ENCODE measurements around the gene MRPS18A. TPM values are rescaled to one million over a fixed set of nuclear protein-coding genes. Genes with fewer than 3 reads are reported as not detected.

The MRPS18A gene
- total RNA-seq, result 10 to 100 TPM; 60.1 to 69.7 TPM

DNA sequence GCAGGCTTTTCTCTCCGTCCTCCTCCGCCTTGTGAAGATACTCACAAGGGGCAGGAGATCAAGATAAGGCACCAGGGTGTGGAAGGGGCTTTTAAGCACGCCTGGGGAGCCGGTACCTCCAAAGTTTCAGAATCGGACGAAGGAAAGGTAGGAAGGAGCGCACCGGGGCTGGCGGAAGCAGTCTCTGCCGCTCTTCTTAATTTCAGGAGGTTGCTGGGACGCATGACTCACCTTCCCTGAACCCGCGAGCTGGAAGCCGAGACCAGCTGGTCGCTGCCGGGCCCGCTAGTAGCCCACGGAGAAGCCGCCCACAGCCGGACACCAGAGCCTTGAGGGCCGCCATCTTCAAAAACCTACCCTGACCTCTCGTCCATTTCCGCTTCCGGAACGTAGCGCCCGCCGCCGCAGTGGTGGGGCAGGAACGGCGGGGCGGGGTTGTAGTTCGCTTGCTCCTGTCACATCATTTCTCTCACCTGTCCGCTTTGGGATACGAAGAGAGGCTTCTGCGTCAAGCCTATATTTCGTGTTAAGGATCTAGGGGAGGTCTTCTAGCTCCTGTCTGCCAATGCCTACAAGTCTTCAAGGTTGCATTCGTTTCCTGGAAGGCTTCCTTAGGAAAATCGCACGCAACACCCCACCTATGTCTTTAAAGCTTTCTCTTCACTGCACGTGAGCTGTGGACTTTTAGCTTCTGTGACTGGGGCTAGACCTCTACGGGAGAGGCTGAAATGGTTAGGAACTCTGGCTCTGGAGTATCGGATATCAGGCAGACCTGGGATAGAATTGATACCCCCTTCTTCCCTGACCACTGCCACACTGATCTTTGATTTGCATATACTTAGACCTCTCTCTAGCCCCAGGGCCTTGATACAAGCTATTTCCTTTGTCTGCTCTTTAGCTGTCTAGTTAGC, at the start of gene MRPS18A:
MRPS18A (minus strand) TSS at position 355 of the 911 bp plus-strand sequence; CDS start at position 343, 12 bp downstream.
- Mint-ChIP-seq H3K4me3 (peak within 1 kb of the TSS; percentile 95), H3K27ac (peak within 1 kb of the TSS; percentile 62), H3K27me3 (ENCODE audit: low read depth) (no peaks in the 10 kb centered on the region), H3K9me3 (no peaks in the 10 kb centered on the region), H3K4me1 (ENCODE audit: low read depth) (peaks cover 50% of the 10 kb centered on the region), H3K36me3 (ENCODE audit: insufficient read depth in 2 of 2) (peaks cover 1 to 6% of the 10 kb centered on the region in 2 donors)
- ATAC-seq (replicated peaks in 1 of 2), result peak; percentile 99
- DNase-seq, result peak; percentile 90

DNA sequence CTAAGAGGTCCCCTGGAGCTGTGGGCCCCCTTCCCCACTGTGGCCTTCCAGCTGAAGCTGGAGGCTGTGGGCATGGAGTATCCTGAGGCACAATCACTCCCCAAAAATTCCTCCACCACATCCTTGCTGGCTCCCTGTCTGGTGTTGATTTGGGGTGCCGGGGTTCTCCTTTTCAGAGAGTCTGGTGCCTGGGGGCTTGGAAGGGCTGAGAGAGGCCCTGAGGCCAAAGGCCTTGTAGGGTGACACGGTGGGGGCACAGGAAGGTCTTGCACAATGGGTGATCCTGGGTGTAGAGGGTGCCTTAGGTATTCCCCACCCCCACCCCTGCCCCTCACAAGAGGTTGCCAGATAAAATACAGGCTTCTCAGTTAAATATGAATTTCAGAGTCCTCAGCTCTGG, 49.3 kb upstream of the MRPS18A start:
- Mint-ChIP-seq H3K27me3 (ENCODE audit: low read depth) (no peaks in the 10 kb centered on the region), H3K4me1 (ENCODE audit: low read depth) (peaks cover 11% of the 10 kb centered on the region), H3K9me3 (peaks cover 3 to 6% of the 10 kb centered on the region in 2 donors), H3K27ac (no peak overlapping the region), H3K36me3 (ENCODE audit: insufficient read depth in 2 of 2) (peaks cover 3 to 6% of the 10 kb centered on the region in 2 donors), H3K4me3 (no peak overlapping the region)
- ATAC-seq (replicated peaks in 1 of 2), result no peak
- DNase-seq, result no peak

DNA sequence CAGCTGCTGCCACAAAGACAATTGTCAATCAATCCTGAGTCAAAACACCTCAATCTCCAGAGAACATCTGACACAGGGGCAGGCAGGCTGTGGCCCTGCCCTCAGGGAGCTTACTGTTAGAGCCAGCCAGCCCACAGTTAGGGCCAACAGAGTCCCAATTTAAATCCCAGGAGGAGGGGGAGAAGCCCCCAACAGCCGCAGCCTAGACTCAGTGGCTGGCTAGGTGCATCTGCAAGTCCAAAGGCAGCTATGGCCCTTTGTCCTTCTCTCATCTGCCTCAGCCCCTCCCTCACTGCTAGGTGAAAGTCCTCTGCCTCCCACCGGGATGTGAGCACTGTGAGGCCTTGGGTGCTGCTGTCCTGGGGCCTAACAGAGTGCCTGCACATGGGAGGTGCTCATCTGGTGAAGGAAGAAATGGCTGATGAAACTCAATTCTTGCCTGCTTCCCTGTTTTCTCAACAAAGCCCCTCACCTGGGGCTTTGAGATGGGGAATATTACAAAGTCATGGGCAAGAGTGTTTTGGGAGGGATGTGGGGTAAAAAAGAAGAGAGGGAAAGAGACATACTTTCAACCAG, 48.7 kb upstream of the MRPS18A start:
- no peak for ATAC-seq (replicated peaks in 1 of 2)
- H3K4me1 Mint-ChIP-seq (ENCODE audit: low read depth), result peaks cover 11% of the 10 kb centered on the region
- no peak overlapping the region for H3K4me3 Mint-ChIP-seq
- H3K27ac Mint-ChIP-seq, result no peak overlapping the region
- H3K27me3 Mint-ChIP-seq (ENCODE audit: low read depth), result no peaks in the 10 kb centered on the region
- H3K9me3 Mint-ChIP-seq, result peaks cover 8% of the 10 kb centered on the region in 2 donors
- peaks cover 3 to 10% of the 10 kb centered on the region in 2 donors for H3K36me3 Mint-ChIP-seq (ENCODE audit: insufficient read depth in 2 of 2)
- no peak for DNase-seq

DNA sequence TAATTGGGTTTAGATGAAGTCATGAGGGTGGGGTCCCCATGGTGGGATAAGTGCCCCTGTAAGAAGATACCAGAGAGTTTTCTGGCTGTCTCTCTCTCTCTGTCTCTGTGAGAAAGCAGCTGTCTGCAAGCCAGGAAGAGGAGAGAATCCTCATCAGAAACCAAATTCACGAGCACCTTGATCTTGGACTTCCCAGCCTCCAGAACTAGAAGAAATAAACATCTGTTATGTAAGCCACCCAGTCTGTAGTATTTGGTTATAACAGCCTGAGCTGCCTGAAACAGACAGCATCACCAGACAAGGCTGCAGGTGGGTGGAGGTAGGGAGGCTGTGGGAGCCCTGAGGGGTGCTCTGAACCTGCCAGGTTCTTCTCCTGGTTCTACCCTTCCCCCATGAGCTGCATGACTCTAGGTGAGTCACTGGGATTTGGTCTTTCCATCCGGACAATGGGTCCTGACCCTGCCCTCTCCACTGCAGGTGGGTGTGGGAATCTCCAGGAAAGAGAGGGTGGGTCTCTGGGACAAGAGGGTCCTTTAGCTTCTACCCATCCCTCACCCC, 48.1 kb upstream of the MRPS18A start:
- no peak overlapping the region for H3K4me3 Mint-ChIP-seq
- peaks cover 11% of the 10 kb centered on the region for H3K4me1 Mint-ChIP-seq (ENCODE audit: low read depth)
- peaks cover 8 to 13% of the 10 kb centered on the region in 2 donors for H3K9me3 Mint-ChIP-seq
- DNase-seq, result no peak
- no peak overlapping the region for H3K27ac Mint-ChIP-seq
- ATAC-seq (replicated peaks in 1 of 2), result no peak
- peaks cover 4 to 16% of the 10 kb centered on the region in 2 donors for H3K36me3 Mint-ChIP-seq (ENCODE audit: insufficient read depth in 2 of 2)
- no peaks in the 10 kb centered on the region for H3K27me3 Mint-ChIP-seq (ENCODE audit: low read depth)

DNA sequence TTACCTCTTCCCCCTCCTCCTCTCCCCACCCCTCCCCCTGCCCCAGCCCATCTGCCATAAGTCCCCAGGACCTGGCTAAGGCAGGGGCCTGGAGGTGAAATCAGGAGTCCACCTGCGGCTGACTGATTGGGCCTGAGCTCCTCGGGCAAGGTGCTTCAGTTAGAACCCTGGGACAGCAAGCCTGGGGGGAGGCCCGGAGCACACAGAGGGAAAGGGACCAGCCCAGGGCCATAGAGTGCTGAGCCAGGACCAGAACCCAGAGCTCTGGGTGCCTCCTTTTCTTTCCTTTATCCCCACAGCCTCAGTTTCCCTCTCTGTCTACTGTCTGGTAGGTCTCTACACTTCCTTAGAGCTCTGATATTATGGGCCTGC, 46.7 kb upstream of the MRPS18A start:
- Mint-ChIP-seq H3K36me3 (ENCODE audit: insufficient read depth in 2 of 2) (peaks cover 8 to 19% of the 10 kb centered on the region in 2 donors), H3K4me1 (ENCODE audit: low read depth) (peaks cover 11% of the 10 kb centered on the region), H3K27ac (no peak overlapping the region), H3K27me3 (ENCODE audit: low read depth) (no peaks in the 10 kb centered on the region), H3K9me3 (peaks cover 10 to 16% of the 10 kb centered on the region in 2 donors), H3K4me3 (peak overlapping the region in 1 of 2 donors; percentile 16)
- DNase-seq (no peak), ATAC-seq (replicated peaks in 1 of 2) (peak in 1 of 2 donors; percentile 24)

DNA sequence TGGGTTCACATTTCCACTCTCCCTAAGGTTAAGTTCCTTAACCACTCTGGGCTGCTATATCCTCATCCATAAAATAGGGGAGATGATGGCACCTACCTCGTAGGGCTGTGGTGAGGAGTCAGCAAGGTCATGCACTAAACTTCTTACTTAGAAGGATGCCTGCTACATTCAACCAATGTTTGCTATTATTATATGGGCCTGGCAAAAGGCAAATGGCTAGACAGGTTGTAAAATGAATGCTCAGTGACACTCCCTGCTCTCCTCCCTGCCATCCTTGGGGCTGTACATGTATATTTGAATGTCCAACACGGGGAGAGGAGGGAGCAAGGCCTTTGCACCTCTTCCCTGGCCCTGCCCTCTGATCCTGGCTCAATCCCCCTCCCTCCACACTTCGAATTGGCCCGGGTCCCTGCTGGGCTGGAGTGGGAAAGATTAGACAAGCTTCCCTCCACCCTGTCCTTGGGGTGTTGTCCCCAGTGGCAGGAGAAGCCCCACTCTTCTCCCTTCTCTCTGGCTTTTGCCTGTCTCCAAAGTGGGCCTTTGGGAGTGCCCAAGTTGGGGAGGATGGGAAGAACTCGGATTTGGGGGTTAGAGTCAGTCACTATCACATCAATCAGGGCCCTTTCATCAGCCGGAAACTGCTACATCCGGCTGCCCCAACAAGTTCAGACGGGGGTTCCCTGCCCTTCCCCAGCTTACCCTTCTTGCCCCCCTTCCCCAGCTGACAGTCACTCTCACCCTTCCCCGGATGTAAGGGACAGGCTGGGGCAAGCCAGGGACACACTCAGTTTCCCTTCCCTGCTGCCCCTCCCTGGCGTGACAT, 46.1 kb upstream of the MRPS18A start:
- DNase-seq, result peak; percentile 29 to 56
- Mint-ChIP-seq H3K4me3 (peak overlapping the region in 1 of 2 donors; percentile 31), H3K36me3 (ENCODE audit: insufficient read depth in 2 of 2) (peaks cover 8 to 22% of the 10 kb centered on the region in 2 donors), H3K9me3 (peaks cover 10 to 18% of the 10 kb centered on the region in 2 donors), H3K27me3 (ENCODE audit: low read depth) (no peaks in the 10 kb centered on the region), H3K4me1 (ENCODE audit: low read depth) (peaks cover 11% of the 10 kb centered on the region), H3K27ac (peak overlapping the region; percentile 81)
- ATAC-seq (replicated peaks in 1 of 2), result peak; percentile 62 to 81

DNA sequence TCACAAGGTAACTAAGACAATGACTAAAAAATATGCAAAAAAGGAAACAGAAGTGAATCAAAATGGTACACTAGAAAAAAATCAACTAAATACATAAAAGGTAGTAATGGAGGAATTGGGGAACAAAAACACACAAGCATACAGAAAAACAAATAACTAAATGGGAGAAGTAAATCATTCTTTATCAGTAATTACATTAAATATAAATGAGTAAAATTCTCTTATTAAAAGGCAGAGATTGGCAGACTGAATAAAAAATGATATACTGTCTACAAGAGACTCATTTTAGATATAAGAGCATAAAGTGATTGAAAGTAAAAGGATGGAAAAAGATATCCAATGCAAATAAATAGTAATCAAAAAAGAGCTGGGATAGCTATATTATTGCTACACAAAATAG, 43.0 kb upstream of the MRPS18A start:
- H3K4me1 Mint-ChIP-seq (ENCODE audit: low read depth), result peaks cover 30% of the 10 kb centered on the region
- H3K27ac Mint-ChIP-seq, result no peak overlapping the region
- no peaks in the 10 kb centered on the region for H3K27me3 Mint-ChIP-seq (ENCODE audit: low read depth)
- H3K4me3 Mint-ChIP-seq, result no peak overlapping the region
- ATAC-seq (replicated peaks in 1 of 2), result no peak
- peaks cover 10 to 21% of the 10 kb centered on the region in 2 donors for H3K9me3 Mint-ChIP-seq
- DNase-seq, result no peak
- H3K36me3 Mint-ChIP-seq (ENCODE audit: insufficient read depth in 2 of 2), result peaks cover 8 to 22% of the 10 kb centered on the region in 2 donors

DNA sequence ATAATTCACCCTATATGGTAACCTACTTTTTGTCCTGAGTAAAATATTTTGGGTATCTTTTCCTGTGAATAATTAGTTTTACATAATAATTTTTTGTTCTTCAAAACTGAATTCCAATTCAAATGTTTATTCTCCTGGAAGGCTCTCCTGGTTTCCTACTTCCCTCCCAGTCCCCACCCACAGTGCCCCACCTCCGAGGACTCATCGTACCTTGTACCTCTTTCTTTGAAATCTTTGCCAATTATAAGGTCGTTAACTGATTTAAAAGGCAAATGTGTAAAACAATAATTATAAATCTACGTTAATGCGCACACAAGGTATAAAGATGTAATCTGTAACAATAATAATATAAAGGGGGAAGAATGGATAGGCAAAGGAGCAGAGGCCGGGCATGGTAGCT, 41.9 kb upstream of the MRPS18A start:
- Mint-ChIP-seq H3K36me3 (ENCODE audit: insufficient read depth in 2 of 2) (peaks cover 8 to 22% of the 10 kb centered on the region in 2 donors), H3K4me1 (ENCODE audit: low read depth) (peaks cover 39% of the 10 kb centered on the region), H3K4me3 (no peak overlapping the region), H3K27me3 (ENCODE audit: low read depth) (no peaks in the 10 kb centered on the region), H3K27ac (no peak overlapping the region), H3K9me3 (peaks cover 10 to 21% of the 10 kb centered on the region in 2 donors)
- ATAC-seq (replicated peaks in 1 of 2) (no peak), DNase-seq (no peak)

DNA sequence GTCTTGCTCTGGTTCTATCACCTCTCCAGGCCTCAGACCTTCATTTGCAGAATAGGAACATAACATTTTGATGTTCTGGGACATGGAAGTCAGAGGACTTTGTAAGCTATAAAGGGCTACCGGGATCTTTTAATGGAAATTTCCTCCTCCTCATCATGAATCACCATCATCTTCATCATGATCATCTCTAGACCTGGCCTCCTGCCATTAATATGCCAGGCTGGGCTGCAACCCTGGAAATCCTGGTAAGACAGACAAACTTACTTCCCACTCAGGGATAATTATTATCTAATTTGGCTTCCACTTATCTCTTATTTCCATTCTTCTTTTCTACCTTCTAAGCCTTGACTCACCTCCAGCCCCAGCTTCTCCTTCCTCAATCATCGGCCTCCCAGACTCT, 41.0 kb upstream of the MRPS18A start:
- H3K27me3 Mint-ChIP-seq (ENCODE audit: low read depth), result no peaks in the 10 kb centered on the region
- ATAC-seq (replicated peaks in 1 of 2) (no peak), DNase-seq (no peak)
- peaks cover 10 to 21% of the 10 kb centered on the region in 2 donors for H3K9me3 Mint-ChIP-seq
- no peak overlapping the region for H3K4me3 Mint-ChIP-seq
- peaks cover 40% of the 10 kb centered on the region for H3K4me1 Mint-ChIP-seq (ENCODE audit: low read depth)
- peaks cover 8 to 22% of the 10 kb centered on the region in 2 donors for H3K36me3 Mint-ChIP-seq (ENCODE audit: insufficient read depth in 2 of 2)
- no peak overlapping the region for H3K27ac Mint-ChIP-seq

DNA sequence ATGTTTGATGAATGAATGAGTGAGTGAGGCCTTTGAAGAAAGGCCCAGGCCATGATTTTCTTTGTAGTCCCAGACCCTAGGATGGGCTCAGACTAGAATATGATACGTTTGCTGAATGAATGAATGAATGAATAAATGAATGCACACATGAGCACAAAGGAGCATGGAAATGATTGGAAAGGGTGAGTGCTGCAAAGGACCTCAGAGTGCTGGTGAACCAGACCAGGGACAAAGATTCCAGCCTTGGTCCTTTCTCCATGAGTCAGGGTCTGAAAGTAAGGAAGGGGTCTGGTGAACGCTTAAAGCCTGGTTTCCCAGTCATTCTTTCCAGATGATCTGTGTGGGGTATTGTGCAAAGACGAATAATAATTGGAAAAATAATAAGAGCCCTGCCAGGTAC, 40.0 kb upstream of the MRPS18A start:
- ATAC-seq (replicated peaks in 1 of 2), result no peak
- no peak overlapping the region for H3K4me3 Mint-ChIP-seq
- no peak for DNase-seq
- peaks cover 8 to 22% of the 10 kb centered on the region in 2 donors for H3K36me3 Mint-ChIP-seq (ENCODE audit: insufficient read depth in 2 of 2)
- H3K27me3 Mint-ChIP-seq (ENCODE audit: low read depth), result no peaks in the 10 kb centered on the region
- peaks cover 46% of the 10 kb centered on the region for H3K4me1 Mint-ChIP-seq (ENCODE audit: low read depth)
- no peak overlapping the region for H3K27ac Mint-ChIP-seq
- H3K9me3 Mint-ChIP-seq, result peaks cover 8 to 21% of the 10 kb centered on the region in 2 donors

DNA sequence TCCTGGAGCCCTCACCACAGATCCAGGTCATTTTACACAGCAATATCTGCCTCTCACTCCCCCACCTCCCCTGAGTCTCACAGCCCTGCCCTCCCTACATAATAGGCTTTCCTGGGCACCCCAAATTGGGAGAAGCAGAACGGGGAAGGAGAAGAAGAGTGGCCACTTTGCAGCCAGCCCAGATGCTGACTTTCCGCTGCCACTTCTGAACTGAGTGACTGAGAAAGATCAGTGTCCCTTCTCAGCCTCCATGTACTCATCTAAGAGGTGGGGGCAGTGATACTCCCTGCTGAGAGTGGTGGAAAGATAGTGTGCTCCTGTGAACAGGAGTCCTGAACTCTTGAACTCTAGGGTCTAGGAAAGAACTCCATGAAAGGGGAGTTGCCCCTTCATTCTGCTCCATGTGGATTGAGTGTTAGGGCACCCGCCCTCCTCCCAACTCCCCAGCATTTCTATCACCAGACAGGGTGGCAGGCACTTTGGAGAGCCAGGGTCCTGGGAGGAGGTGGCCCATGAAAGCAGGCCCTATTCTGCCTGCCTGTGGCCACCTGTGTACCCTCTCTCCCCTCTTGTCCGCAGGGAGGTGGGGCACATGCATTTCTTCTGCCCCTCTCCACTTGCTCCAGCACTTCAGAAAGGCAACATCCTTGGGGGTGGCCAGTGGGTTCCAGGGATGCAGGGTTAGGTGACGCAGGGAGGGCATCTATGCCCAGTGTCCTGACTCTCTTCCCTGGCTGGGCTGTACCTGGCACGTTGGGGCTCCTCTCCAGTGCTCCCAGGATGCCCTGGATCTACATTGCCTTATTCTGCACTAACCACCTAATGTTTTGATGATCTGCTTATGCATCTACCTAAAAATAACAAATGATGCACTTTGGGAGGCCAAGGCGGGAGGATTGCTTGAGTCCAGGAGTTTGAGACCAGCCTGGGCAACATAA, 38.3 kb upstream of the MRPS18A start:
- Mint-ChIP-seq H3K9me3 (peaks cover 2 to 9% of the 10 kb centered on the region in 2 donors), H3K4me1 (ENCODE audit: low read depth) (peaks cover 46% of the 10 kb centered on the region), H3K27ac (peak overlapping the region; percentile 89), H3K36me3 (ENCODE audit: insufficient read depth in 2 of 2) (peaks cover 5 to 8% of the 10 kb centered on the region in 2 donors), H3K27me3 (ENCODE audit: low read depth) (no peaks in the 10 kb centered on the region), H3K4me3 (peak overlapping the region; percentile 63 to 71)
- ATAC-seq (replicated peaks in 1 of 2) (peak in 1 of 2 donors; percentile 0), DNase-seq (no peak)

All from activated T-cell treated with anti-CD3 and anti-CD28 coated beads, Interleukin-2, amount 50 U/mL, for 72 hours (primary cell).